MM.1S (cell line): Measurements from ENCODE around the gene CORO2A.

ENCODE experiments used
- EZH2 ChIP-seq: fragments of 300-600 bp; sonication (generic); optimal IDR thresholded peaks from 2 replicates; pipeline ENCODE3; 2017; ENCODE audit warnings: low read depth, mild to moderate bottlenecking, antibody characterized with exemption, low read length, mixed read lengths
- TF ChIP-seq, protein P1 (sequence below): fragments of 300-600 bp; sonication (generic); IDR thresholded peaks from 2 replicates; pipeline ENCODE4 v1.5.1; 2016; ENCODE audit warnings: antibody characterized with exemption, low read length, mixed read lengths

DNA sequence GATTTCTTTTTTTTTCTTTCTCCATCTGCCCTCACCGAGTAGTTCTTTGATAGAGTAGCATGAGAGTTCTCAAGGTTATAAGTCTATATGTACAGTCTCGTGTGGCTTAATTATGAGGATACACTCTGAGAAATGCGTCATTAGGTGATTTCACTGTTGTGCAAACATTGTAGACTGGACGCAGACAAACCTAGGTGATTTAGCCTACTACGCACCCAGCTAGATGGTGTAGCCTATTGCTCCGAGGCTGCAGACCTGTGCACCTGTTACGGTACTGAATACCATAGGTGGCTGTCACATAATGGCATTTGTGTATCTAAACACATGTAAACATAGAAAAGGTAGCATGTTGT is 26.9 kb upstream of the CORO2A start:
- TF ChIP-seq, protein P1, sequence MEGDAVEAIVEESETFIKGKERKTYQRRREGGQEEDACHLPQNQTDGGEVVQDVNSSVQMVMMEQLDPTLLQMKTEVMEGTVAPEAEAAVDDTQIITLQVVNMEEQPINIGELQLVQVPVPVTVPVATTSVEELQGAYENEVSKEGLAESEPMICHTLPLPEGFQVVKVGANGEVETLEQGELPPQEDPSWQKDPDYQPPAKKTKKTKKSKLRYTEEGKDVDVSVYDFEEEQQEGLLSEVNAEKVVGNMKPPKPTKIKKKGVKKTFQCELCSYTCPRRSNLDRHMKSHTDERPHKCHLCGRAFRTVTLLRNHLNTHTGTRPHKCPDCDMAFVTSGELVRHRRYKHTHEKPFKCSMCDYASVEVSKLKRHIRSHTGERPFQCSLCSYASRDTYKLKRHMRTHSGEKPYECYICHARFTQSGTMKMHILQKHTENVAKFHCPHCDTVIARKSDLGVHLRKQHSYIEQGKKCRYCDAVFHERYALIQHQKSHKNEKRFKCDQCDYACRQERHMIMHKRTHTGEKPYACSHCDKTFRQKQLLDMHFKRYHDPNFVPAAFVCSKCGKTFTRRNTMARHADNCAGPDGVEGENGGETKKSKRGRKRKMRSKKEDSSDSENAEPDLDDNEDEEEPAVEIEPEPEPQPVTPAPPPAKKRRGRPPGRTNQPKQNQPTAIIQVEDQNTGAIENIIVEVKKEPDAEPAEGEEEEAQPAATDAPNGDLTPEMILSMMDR, result no peak
- TF ChIP-seq EZH2, result no peak
